ENCODE results near the gene MRPS27. TPM values are rescaled to one million over a fixed set of nuclear protein-coding genes. Genes with fewer than 3 reads are reported as not detected.

Gene MRPS27
- total and polyA plus RNA-seq, 2 of the 13 experiments (the other 11 are each of a cell fraction or from before 2014, with no cell fraction given) = 71.8 to 115 TPM

- intact Hi-C loops (cut with micrococcal nuclease; ENCODE audit: unreplicated experiment) = no loop called here
- BruUV-seq (replicated peaks) = no TSS peak
- TF ChIP-seq ZFP41 (CRISPR knock-in tag; IDR thresholded peaks at IDR 0.05; ENCODE audit: borderline replicate concordance) (no peak), ESRRA (CRISPR knock-in tag; IDR thresholded peaks at IDR 0.05; ENCODE audit: low read depth) (no peak), LBX2 (CRISPR knock-in tag; IDR thresholded peaks at IDR 0.05; ENCODE audit: borderline replicate concordance) (no peak), ZBTB1 (CRISPR knock-in tag; IDR thresholded peaks at IDR 0.05; ENCODE audit: borderline replicate concordance) (no peak), ATF5 (CRISPR knock-in tag; IDR thresholded peaks at IDR 0.05; ENCODE audit: low read depth) (no peak), FOSL2 (CRISPR knock-in tag; IDR thresholded peaks at IDR 0.05) (no peak), NR1H2 (CRISPR knock-in tag; IDR thresholded peaks at IDR 0.05; ENCODE audit: borderline replicate concordance, low read depth) (no peak), ZNF547 (CRISPR knock-in tag; IDR thresholded peaks at IDR 0.05) (no peak), SMARCE1 (IDR thresholded peaks at IDR 0.05; ENCODE audit: borderline replicate concordance) (no peak), CSRNP2 (CRISPR knock-in tag; conservative IDR thresholded peaks at IDR 0.05; ENCODE audit: low read depth) (no peak), ZNF569 (CRISPR knock-in tag; IDR thresholded peaks at IDR 0.05; ENCODE audit: borderline replicate concordance) (no peak), ZNF337 (CRISPR knock-in tag; IDR thresholded peaks at IDR 0.05; ENCODE audit: borderline replicate concordance, low read depth) (no peak), HIC2 (CRISPR knock-in tag; IDR thresholded peaks at IDR 0.05; ENCODE audit: low read depth) (no peak), CENPT (CRISPR knock-in tag; IDR thresholded peaks at IDR 0.05; ENCODE audit: low read depth) (no peak), ZNF580 (CRISPR knock-in tag; IDR thresholded peaks at IDR 0.05; ENCODE audit: borderline replicate concordance, low read depth) (no peak), ZSCAN20 (CRISPR knock-in tag; IDR thresholded peaks at IDR 0.05; ENCODE audit: borderline replicate concordance) (no peak)
Measured at GRCh38 chr5:72209147-72210115, 110.6 kb downstream of the MRPS27 start.

More at GRCh38 chr5:72209147-72210115, 110.6 kb downstream of the MRPS27 start:
- H3K36me3 ChIP-seq (replicated peaks in 1 of 2; ENCODE audit: control insufficient read depth in 1 of 2, insufficient read depth in 2 of 2, low read length in 2 of 2) = no peaks in the 10 kb centered on the region; a peak in 1 of 5 replicates
- no peak overlapping the region for H3K4me3 ChIP-seq (replicated peaks in 1 of 3; ENCODE audit: insufficient read depth in 1 of 3, low read depth in 2 of 3, low read length in 3 of 3)
- ChIA-PET POLR2A (no interaction called here), CTCF (ENCODE audit: low intra/inter-chr PET ratio, low total read pairs) (no interaction called here)
- H4K20me1 ChIP-seq (ENCODE audit: insufficient read depth, low read length) = no peaks in the 10 kb centered on the region
- DNase-seq (ENCODE audit: low spot score) (no peak), FAIRE-seq (no peak), ATAC-seq (no peak)
- no peaks in the 10 kb centered on the region for H3K9me3 ChIP-seq (ENCODE audit: low read length)
- 97% methylated on average over 10 of the region's 10 CpGs for WGBS (ENCODE audit: low lambda C conversion rate)
- no peaks in the 10 kb centered on the region for H3K79me2 ChIP-seq (ENCODE audit: insufficient read depth, low read length)
- no peak overlapping the region for H3K27ac ChIP-seq (ENCODE audit: extremely low read length, insufficient read depth, low read length)
- peaks cover 19% of the 10 kb centered on the region; the same call in 1 of the 2 replicates for H3K4me1 ChIP-seq (ENCODE audit: insufficient read depth, low read length)
- no peak overlapping the region for H2AFZ ChIP-seq (ENCODE audit: low read length)
- in situ Hi-C loops (cut with HindIII; ENCODE audit: extremely low pct_ligation_motif_present, low pct_unique_long_range_greater_than_20kb) = no loop called here
- H3K9ac ChIP-seq (ENCODE audit: insufficient read depth, low read depth, low read length) = no peak overlapping the region
- no peak overlapping the region for H3K4me2 ChIP-seq (ENCODE audit: low read depth, low read length)
- H3K27me3 ChIP-seq (ENCODE audit: control insufficient read depth in 1 of 2, insufficient read depth in 2 of 2, low read length in 2 of 2) = no peaks in the 10 kb centered on the region

All from HepG2 (cell line).